ENCODE measurements around the gene PADI1. TPM values are rescaled to one million over a fixed set of nuclear protein-coding genes. Genes with fewer than 3 reads are reported as not detected.

Gene PADI1
- total RNA-seq, 4 donors from 2014 or later: 0.14 TPM; not detected in 3

- DNase-seq: no peak
- no peak overlapping the region for H3K27ac ChIP-seq
- no peaks in the 10 kb centered on the region for H3K36me3 ChIP-seq
- intact Hi-C loops (cut with DNase I; ENCODE audit: low total_unique reads) (no loop called here), in situ Hi-C loops (cut with MboI; ENCODE audit: low pct_ligation_motif_present in 1 of 4, low pct_unique_long_range_greater_than_20kb in 1 of 4, low sequenced_read_pairs in 3 of 4) (no loop called here)
- H3K4me3 ChIP-seq: no peak overlapping the region
- H3K4me1 ChIP-seq: no peaks in the 10 kb centered on the region
- no peaks in the 10 kb centered on the region for H3K9me3 ChIP-seq
- TF ChIP-seq EP300 (IDR thresholded peaks at IDR 0.05; ENCODE audit: low read depth) (no peak), POLR2A (IDR thresholded peaks at IDR 0.05) (no peak), POLR2AphosphoS5 (IDR thresholded peaks at IDR 0.05) (no peak)
- TF ChIP-seq, protein P1, sequence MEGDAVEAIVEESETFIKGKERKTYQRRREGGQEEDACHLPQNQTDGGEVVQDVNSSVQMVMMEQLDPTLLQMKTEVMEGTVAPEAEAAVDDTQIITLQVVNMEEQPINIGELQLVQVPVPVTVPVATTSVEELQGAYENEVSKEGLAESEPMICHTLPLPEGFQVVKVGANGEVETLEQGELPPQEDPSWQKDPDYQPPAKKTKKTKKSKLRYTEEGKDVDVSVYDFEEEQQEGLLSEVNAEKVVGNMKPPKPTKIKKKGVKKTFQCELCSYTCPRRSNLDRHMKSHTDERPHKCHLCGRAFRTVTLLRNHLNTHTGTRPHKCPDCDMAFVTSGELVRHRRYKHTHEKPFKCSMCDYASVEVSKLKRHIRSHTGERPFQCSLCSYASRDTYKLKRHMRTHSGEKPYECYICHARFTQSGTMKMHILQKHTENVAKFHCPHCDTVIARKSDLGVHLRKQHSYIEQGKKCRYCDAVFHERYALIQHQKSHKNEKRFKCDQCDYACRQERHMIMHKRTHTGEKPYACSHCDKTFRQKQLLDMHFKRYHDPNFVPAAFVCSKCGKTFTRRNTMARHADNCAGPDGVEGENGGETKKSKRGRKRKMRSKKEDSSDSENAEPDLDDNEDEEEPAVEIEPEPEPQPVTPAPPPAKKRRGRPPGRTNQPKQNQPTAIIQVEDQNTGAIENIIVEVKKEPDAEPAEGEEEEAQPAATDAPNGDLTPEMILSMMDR (IDR thresholded peaks at IDR 0.05): no peak
- H3K27me3 ChIP-seq: peaks cover 3% of the 10 kb centered on the region
- WGBS, 2 donors (ENCODE audit: low coverage in 1 of 2): 62% methylated on average over 6 of the region's 6 CpGs; no CpG with 5 or more reads in 1 of the 2 donors
Observed at GRCh38 chr1:17187051-17187450, 17.9 kb upstream of the PADI1 start.

DNA sequence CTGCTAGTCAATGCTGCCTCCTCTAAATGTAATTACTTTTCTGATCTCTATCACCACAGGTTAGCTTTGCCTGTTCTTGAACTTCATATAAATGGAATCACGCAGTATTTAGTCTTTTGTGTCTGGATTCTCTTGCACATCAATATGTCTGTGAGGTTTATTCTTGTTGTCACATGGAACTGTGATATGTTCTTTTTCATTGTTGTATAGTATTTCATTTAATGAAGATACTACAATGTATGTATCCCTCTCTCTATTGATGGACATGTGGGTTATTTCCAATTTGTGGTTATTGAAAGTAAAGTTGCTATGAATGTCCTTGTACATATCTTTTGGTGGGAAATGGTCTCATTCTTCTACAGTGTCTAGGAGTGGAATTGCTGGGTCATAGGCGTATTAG is 16.7 kb upstream of the PADI1 start:
- in situ Hi-C loops (cut with MboI; ENCODE audit: low pct_ligation_motif_present in 1 of 4, low pct_unique_long_range_greater_than_20kb in 1 of 4, low sequenced_read_pairs in 3 of 4): no loop called here

DNA sequence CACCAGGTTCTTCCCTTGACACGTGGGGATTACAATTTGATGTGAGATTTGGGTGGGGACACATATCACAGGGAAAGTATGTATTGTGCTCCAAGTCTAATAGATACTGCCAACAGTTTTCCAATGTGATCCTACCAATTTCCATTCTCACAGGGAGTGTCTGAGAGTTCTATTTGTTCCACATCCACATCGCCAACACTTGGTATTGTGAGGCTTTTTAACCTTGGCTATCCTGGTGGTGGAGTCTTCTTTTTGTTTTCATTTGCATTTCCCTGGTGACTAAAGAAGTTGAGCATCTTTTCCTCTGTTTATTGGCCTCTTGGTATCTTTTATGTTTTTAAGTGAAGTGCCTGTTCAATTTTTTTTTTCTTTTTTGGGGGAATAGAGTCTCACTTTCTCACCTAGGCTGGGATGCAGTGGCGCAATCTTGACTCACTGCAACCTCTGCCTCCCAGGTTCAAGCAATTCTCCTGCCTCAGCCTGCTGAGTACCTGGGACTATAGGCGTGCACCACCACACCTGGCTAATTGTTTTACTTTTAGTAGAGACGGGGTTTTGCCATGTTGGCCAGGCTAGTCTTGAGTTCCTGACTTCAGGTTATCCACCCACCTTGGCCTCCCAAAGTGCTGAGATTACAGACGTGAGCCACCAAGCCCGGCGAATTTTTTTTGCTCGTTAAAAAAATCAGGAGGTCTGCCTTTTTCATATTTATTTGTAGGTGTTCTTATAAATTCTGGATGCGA is 15.9 kb upstream of the PADI1 start:
- no peaks in the 10 kb centered on the region for H3K36me3 ChIP-seq
- 71 to 100% methylated on average over 1 to 10 of the region's 10 CpGs for WGBS, 2 donors (ENCODE audit: low coverage in 1 of 2)
- H3K9me3 ChIP-seq: no peaks in the 10 kb centered on the region
- H3K4me1 ChIP-seq: no peaks in the 10 kb centered on the region
- in situ Hi-C loops (cut with MboI; ENCODE audit: low pct_ligation_motif_present in 1 of 4, low pct_unique_long_range_greater_than_20kb in 1 of 4, low sequenced_read_pairs in 3 of 4): no loop called here
- no peak overlapping the region for H3K27ac ChIP-seq
- DNase-seq: no peak
- H3K27me3 ChIP-seq: no peaks in the 10 kb centered on the region
- TF ChIP-seq, protein P1 (IDR thresholded peaks at IDR 0.05): no peak
- TF ChIP-seq POLR2AphosphoS5 (IDR thresholded peaks at IDR 0.05): no peak
- no peak for TF ChIP-seq POLR2A (IDR thresholded peaks at IDR 0.05)
- no peak for TF ChIP-seq EP300 (IDR thresholded peaks at IDR 0.05; ENCODE audit: low read depth)
- intact Hi-C loops (cut with DNase I; ENCODE audit: low total_unique reads): no loop called here
- no peak overlapping the region for H3K4me3 ChIP-seq

More for the DNA sequence above, 16.7 kb upstream of the PADI1 start:
- H3K27ac ChIP-seq: no peak overlapping the region
- H3K4me3 ChIP-seq: no peak overlapping the region
- TF ChIP-seq EP300 (IDR thresholded peaks at IDR 0.05; ENCODE audit: low read depth): no peak
- TF ChIP-seq POLR2AphosphoS5 (IDR thresholded peaks at IDR 0.05): no peak
- H3K36me3 ChIP-seq: no peaks in the 10 kb centered on the region
- no peaks in the 10 kb centered on the region for H3K9me3 ChIP-seq
- H3K27me3 ChIP-seq: no peaks in the 10 kb centered on the region
- intact Hi-C loops (cut with DNase I; ENCODE audit: low total_unique reads): no loop called here
- DNase-seq: no peak
- WGBS, 2 donors (ENCODE audit: low coverage in 1 of 2): 72 to 79% methylated on average over 2 of the region's 2 CpGs
- H3K4me1 ChIP-seq: no peaks in the 10 kb centered on the region

GRCh38 chr1:17189632-17189990 is 15.3 kb upstream of the PADI1 start:
- Histone ChIP-seq H3K4me3 (no peak overlapping the region), H3K9me3 (no peaks in the 10 kb centered on the region)
- no peak for DNase-seq

More at GRCh38 chr1:17189632-17189990, 15.3 kb upstream of the PADI1 start:
- WGBS, 2 donors (ENCODE audit: low coverage in 1 of 2): 80 to 82% methylated on average over 1 to 2 of the region's 2 CpGs
- intact Hi-C loops (cut with DNase I; ENCODE audit: low total_unique reads): no loop called here
- TF ChIP-seq, protein P1 (IDR thresholded peaks at IDR 0.05): no peak
- TF ChIP-seq POLR2AphosphoS5 (IDR thresholded peaks at IDR 0.05): no peak
- TF ChIP-seq POLR2A (IDR thresholded peaks at IDR 0.05): no peak
- no peak for TF ChIP-seq EP300 (IDR thresholded peaks at IDR 0.05; ENCODE audit: low read depth)
- Histone ChIP-seq H3K27me3 (no peaks in the 10 kb centered on the region), H3K4me1 (no peaks in the 10 kb centered on the region), H3K27ac (no peak overlapping the region), H3K36me3 (no peaks in the 10 kb centered on the region)
- in situ Hi-C loops (cut with MboI; ENCODE audit: low pct_ligation_motif_present in 1 of 4, low pct_unique_long_range_greater_than_20kb in 1 of 4, low sequenced_read_pairs in 3 of 4): no loop called here
